ENCODE measurements around the gene APBA1.

DNA sequence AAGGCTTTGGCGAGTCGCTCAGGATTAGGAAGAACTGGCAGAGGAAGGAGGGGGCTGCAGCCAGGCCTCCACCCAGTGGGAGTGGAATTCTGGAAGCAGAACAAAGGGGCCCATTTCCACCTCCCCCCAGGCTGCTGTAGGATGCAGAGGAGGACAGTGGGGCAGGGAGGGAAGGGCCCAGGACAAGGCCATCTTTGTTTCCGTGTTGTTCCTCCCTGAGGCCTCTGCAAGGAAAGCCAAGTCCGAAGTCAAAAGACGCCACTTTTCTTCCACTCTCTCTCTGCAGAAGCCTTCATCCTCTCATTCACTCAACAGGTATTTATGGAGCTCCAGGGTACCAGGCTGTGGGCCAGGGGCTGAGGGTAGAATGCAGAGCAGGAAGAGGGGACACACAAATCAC is 276.5 kb downstream of the APBA1 start:
- TF ChIP-seq POLR2A (IDR thresholded peaks at IDR 0.05; ENCODE audit: control extremely low read depth in 1 of 2, low read depth in 2 of 2, low read length in 2 of 2) = no peak
- no peak for TF ChIP-seq SIN3A (conservative IDR thresholded peaks at IDR 0.05 in 1 of 2, IDR thresholded peaks at IDR 0.05 in 1 of 2; ENCODE audit: low read depth in 1 of 2, low read length in 2 of 2)
- no peak for TF ChIP-seq SRF (IDR thresholded peaks at IDR 0.05; ENCODE audit: low read depth, low read length)
- TF ChIP-seq EP300 (IDR thresholded peaks at IDR 0.05; ENCODE audit: borderline replicate concordance in 1 of 2, low read depth in 2 of 2, low read length in 2 of 2) = no peak
- TF ChIP-seq, protein P1, sequence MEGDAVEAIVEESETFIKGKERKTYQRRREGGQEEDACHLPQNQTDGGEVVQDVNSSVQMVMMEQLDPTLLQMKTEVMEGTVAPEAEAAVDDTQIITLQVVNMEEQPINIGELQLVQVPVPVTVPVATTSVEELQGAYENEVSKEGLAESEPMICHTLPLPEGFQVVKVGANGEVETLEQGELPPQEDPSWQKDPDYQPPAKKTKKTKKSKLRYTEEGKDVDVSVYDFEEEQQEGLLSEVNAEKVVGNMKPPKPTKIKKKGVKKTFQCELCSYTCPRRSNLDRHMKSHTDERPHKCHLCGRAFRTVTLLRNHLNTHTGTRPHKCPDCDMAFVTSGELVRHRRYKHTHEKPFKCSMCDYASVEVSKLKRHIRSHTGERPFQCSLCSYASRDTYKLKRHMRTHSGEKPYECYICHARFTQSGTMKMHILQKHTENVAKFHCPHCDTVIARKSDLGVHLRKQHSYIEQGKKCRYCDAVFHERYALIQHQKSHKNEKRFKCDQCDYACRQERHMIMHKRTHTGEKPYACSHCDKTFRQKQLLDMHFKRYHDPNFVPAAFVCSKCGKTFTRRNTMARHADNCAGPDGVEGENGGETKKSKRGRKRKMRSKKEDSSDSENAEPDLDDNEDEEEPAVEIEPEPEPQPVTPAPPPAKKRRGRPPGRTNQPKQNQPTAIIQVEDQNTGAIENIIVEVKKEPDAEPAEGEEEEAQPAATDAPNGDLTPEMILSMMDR (IDR thresholded peaks at IDR 0.05; ENCODE audit: control extremely low read depth in 1 of 3, insufficient read depth in 1 of 3, low read depth in 1 of 3, low read length in 3 of 3) = no peak
- TF ChIP-seq SIRT6 (IDR thresholded peaks at IDR 0.05; ENCODE audit: low read length) = no peak
- no peak for TF ChIP-seq POLR2AphosphoS5 (IDR thresholded peaks at IDR 0.05; ENCODE audit: low read depth, low read length)
- TF ChIP-seq RAD21 (IDR thresholded peaks at IDR 0.05 in 1 of 2, conservative IDR thresholded peaks at IDR 0.05 in 1 of 2; ENCODE audit: low read depth in 2 of 2, low read length in 2 of 2) = no peak
- TF ChIP-seq EZH2 (IDR thresholded peaks at IDR 0.05; ENCODE audit: low read depth, low read length, severe bottlenecking) = no peak
- no peak for TF ChIP-seq KDM1A (IDR thresholded peaks at IDR 0.05; ENCODE audit: borderline replicate concordance, low read length)
- no peak for TF ChIP-seq CEBPB (IDR thresholded peaks at IDR 0.05; ENCODE audit: low read depth, low read length)
- TF ChIP-seq YY1 (IDR thresholded peaks at IDR 0.05; ENCODE audit: low read depth, low read length) = no peak

Measured in H1 (cell line).